K562 (cell line): Measurements from ENCODE around the gene SLC23A2.

ENCODE experiments used
- CEBPG ChIP-seq, 3 experiments: fragments of 200-800 bp in 1 of 3; sonication (Bioruptor generic) in 1 of 3; sonication (generic) in 1 of 3; formaldehyde crosslinking in 1 of 3; IDR thresholded peaks in 2 of 3; conservative IDR thresholded peaks in 1 of 3; 2 replicates each; pipeline versions ENCODE4 v1.6.1 to v1.8.0; 2016 to 2022; ENCODE audit warnings: missing compliant biosample characterization in 2 of 3, missing genetic modification characterization in 2 of 3, mild to moderate bottlenecking in 1 of 3, missing genetic modification reagents in 1 of 3
- CHD2 ChIP-seq: IDR thresholded peaks from 2 replicates; pipeline ENCODE4 v1.6.1; 2011; ENCODE audit warnings: low read depth, low read length
- HDAC6 ChIP-seq: IDR thresholded peaks from 2 replicates; pipeline ENCODE4 v1.6.1; 2012; ENCODE audit warnings: low read depth, mild to moderate bottlenecking, control low read depth, inconsistent platforms, low read length, moderate library complexity
- HNRNPK ChIP-seq: fragments of 200-400 bp; formaldehyde crosslinking; IDR thresholded peaks from one replicate; pipeline ENCODE4 v1.6.1; 2018; ENCODE audit warnings: mild to moderate bottlenecking, low read depth, low read length; ENCODE audit not compliant: poor library complexity, severe bottlenecking
- MAFG ChIP-seq: fragments of 450-650 bp; conservative IDR thresholded peaks from 2 replicates; pipeline ENCODE4 v1.6.1; 2016; ENCODE audit warnings: missing genetic modification characterization, missing compliant biosample characterization
- MAX ChIP-seq: sonication (generic); formaldehyde crosslinking; IDR thresholded peaks from 2 replicates; pipeline ENCODE4 v1.9.0; 2022; ENCODE audit warnings: mild to moderate bottlenecking, missing genetic modification reagents
- SPI1 ChIP-seq: IDR thresholded peaks from 2 replicates; pipeline ENCODE4 v1.6.1; 2011; ENCODE audit warnings: low read depth, low read length, control low read depth, borderline replicate concordance
- SUPT5H ChIP-seq: fragments of 450-650 bp; IDR thresholded peaks from 2 replicates; pipeline ENCODE4 v1.6.1; 2016
- TAL1 ChIP-seq: fragments of 450-650 bp; IDR thresholded peaks from 2 replicates; pipeline ENCODE4 v1.6.1; 2016; ENCODE audit warnings: mild to moderate bottlenecking
- TBL1XR1 ChIP-seq, 2 experiments: IDR thresholded peaks; 2 replicates each; pipeline ENCODE4 v1.6.1; 2012; ENCODE audit warnings: improper control_type of control experiment in 2 of 2, low read length in 2 of 2, mild to moderate bottlenecking in 1 of 2
- ZNF785 ChIP-seq: fragments of 250-450 bp; sonication (Bioruptor Pico); IDR thresholded peaks from 2 replicates; pipeline ENCODE4 v1.4.0; 2020; ENCODE audit warnings: mild to moderate bottlenecking

- no peak for TF ChIP-seq CHD2
- TF ChIP-seq SPI1: no peak
- TF ChIP-seq MAX (CRISPR knock-in tag): no peak
- TF ChIP-seq ZNF785: no peak
- no peak for TF ChIP-seq CEBPG (CRISPR knock-in tag; IDR thresholded peaks at IDR 0.05)
- TF ChIP-seq CEBPG (tag; conservative IDR thresholded peaks at IDR 0.05 in 1 of 2, IDR thresholded peaks at IDR 0.05 in 1 of 2): no peak
- TF ChIP-seq HDAC6: no peak
- no peak for TF ChIP-seq TBL1XR1 (IDR thresholded peaks at IDR 0.05; ENCODE audit: low read length in 2 of 2)
- no peak for TF ChIP-seq MAFG (tag)
- no peak for TF ChIP-seq SUPT5H
- no peak for TF ChIP-seq HNRNPK
- no peak for TF ChIP-seq TAL1
Measured at GRCh38 chr20:4913147-4913546, 88.2 kb downstream of the SLC23A2 start.
